LNCaP clone FGC (cell line): ENCODE data around the gene LY86.

ENCODE experiments used
- DNase-seq: peaks from one replicate; pipeline ENCODE4 v3.0.0-alpha.2; 2011; ENCODE audit warnings: low read depth
- H3K4me3 ChIP-seq: 2 replicates; pipeline ENCODE4 v1.5.1; 2011; ENCODE audit warnings: mild to moderate bottlenecking, low read depth, low read length, control low read depth
- CTCF ChIP-seq: IDR thresholded peaks from 2 replicates; pipeline ENCODE4 v1.5.1; 2012; ENCODE audit warnings: mild to moderate bottlenecking; ENCODE audit not compliant: control insufficient read depth, insufficient read depth; ENCODE audit errors: extremely low read depth

LY86 gene

GRCh38 chr6:6626187-6626586, 37.7 kb downstream of the LY86 start:
- no peak for DNase-seq
- no peak for TF ChIP-seq CTCF
- no peak overlapping the region for H3K4me3 ChIP-seq

GRCh38 chr6:6629402-6629801, 40.9 kb downstream of the LY86 start:
- TF ChIP-seq CTCF: no peak
- no peak for DNase-seq
- H3K4me3 ChIP-seq: no peak overlapping the region

GRCh38 chr6:6631053-6631452, 42.5 kb downstream of the LY86 start:
- DNase-seq: no peak
- TF ChIP-seq CTCF: no peak
- no peak overlapping the region for H3K4me3 ChIP-seq

GRCh38 chr6:6631534-6632276, 43.2 kb downstream of the LY86 start:
- no peak for TF ChIP-seq CTCF
- DNase-seq: peak; percentile 53
- no peak overlapping the region for H3K4me3 ChIP-seq

- no peak overlapping the region for H3K4me3 ChIP-seq
- DNase-seq: no peak
- TF ChIP-seq CTCF: no peak
These were observed 45.6 kb downstream of the LY86 start for GRCh38 chr6:6633898-6634734.

GRCh38 chr6:6634735-6635075, 46.2 kb downstream of the LY86 start:
- H3K4me3 ChIP-seq: no peak overlapping the region
- no peak for TF ChIP-seq CTCF
- DNase-seq: no peak
